ENCODE data around the gene TRIO. TPM values are rescaled to one million over a fixed set of nuclear protein-coding genes. Genes with fewer than 3 reads are reported as not detected.

The TRIO gene
- total and polyA plus RNA-seq, 2 of the 8 experiments (the other 6 are each of a cell fraction or from before 2014, with no cell fraction given): 35.1 to 69.1 TPM

DNA sequence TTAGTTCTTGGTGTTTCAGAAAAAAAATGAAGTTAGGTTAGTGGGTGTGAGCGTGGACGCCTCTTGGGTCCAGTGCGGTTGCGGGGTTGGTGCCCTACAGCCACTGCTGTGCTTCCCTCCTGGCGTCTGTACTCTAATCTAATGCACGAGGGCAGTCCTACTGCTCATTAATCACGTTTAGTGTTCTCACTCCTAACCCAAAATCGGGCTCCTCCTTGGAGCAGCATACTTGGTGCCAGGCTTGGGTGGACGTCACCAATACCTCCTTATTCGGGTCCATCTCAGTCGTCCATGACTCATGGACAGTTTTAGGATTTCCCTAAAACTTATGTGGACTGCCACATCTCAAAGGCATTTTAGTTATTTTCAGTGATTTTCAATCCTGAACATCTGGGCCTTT lies 41.6 kb downstream of the TRIO start (continued):
- TF ChIP-seq, protein P1, sequence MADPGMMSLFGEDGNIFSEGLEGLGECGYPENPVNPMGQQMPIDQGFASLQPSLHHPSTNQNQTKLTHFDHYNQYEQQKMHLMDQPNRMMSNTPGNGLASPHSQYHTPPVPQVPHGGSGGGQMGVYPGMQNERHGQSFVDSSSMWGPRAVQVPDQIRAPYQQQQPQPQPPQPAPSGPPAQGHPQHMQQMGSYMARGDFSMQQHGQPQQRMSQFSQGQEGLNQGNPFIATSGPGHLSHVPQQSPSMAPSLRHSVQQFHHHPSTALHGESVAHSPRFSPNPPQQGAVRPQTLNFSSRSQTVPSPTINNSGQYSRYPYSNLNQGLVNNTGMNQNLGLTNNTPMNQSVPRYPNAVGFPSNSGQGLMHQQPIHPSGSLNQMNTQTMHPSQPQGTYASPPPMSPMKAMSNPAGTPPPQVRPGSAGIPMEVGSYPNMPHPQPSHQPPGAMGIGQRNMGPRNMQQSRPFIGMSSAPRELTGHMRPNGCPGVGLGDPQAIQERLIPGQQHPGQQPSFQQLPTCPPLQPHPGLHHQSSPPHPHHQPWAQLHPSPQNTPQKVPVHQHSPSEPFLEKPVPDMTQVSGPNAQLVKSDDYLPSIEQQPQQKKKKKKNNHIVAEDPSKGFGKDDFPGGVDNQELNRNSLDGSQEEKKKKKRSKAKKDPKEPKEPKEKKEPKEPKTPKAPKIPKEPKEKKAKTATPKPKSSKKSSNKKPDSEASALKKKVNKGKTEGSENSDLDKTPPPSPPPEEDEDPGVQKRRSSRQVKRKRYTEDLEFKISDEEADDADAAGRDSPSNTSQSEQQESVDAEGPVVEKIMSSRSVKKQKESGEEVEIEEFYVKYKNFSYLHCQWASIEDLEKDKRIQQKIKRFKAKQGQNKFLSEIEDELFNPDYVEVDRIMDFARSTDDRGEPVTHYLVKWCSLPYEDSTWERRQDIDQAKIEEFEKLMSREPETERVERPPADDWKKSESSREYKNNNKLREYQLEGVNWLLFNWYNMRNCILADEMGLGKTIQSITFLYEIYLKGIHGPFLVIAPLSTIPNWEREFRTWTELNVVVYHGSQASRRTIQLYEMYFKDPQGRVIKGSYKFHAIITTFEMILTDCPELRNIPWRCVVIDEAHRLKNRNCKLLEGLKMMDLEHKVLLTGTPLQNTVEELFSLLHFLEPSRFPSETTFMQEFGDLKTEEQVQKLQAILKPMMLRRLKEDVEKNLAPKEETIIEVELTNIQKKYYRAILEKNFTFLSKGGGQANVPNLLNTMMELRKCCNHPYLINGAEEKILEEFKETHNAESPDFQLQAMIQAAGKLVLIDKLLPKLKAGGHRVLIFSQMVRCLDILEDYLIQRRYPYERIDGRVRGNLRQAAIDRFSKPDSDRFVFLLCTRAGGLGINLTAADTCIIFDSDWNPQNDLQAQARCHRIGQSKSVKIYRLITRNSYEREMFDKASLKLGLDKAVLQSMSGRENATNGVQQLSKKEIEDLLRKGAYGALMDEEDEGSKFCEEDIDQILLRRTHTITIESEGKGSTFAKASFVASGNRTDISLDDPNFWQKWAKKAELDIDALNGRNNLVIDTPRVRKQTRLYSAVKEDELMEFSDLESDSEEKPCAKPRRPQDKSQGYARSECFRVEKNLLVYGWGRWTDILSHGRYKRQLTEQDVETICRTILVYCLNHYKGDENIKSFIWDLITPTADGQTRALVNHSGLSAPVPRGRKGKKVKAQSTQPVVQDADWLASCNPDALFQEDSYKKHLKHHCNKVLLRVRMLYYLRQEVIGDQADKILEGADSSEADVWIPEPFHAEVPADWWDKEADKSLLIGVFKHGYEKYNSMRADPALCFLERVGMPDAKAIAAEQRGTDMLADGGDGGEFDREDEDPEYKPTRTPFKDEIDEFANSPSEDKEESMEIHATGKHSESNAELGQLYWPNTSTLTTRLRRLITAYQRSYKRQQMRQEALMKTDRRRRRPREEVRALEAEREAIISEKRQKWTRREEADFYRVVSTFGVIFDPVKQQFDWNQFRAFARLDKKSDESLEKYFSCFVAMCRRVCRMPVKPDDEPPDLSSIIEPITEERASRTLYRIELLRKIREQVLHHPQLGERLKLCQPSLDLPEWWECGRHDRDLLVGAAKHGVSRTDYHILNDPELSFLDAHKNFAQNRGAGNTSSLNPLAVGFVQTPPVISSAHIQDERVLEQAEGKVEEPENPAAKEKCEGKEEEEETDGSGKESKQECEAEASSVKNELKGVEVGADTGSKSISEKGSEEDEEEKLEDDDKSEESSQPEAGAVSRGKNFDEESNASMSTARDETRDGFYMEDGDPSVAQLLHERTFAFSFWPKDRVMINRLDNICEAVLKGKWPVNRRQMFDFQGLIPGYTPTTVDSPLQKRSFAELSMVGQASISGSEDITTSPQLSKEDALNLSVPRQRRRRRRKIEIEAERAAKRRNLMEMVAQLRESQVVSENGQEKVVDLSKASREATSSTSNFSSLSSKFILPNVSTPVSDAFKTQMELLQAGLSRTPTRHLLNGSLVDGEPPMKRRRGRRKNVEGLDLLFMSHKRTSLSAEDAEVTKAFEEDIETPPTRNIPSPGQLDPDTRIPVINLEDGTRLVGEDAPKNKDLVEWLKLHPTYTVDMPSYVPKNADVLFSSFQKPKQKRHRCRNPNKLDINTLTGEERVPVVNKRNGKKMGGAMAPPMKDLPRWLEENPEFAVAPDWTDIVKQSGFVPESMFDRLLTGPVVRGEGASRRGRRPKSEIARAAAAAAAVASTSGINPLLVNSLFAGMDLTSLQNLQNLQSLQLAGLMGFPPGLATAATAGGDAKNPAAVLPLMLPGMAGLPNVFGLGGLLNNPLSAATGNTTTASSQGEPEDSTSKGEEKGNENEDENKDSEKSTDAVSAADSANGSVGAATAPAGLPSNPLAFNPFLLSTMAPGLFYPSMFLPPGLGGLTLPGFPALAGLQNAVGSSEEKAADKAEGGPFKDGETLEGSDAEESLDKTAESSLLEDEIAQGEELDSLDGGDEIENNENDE (IDR thresholded peaks at IDR 0.05; ENCODE audit: insufficient replicate concordance, low read length): no peak
